ENCODE results near the gene MYLK4. TPM values are rescaled to one million over a fixed set of nuclear protein-coding genes. Genes with fewer than 3 reads are reported as not detected.

Gene MYLK4
- total and polyA plus RNA-seq, 2 donors (not counting 3 experiments of a cell fraction or from before 2014, with no cell fraction given): 0.41 to 0.62 TPM

DNA sequence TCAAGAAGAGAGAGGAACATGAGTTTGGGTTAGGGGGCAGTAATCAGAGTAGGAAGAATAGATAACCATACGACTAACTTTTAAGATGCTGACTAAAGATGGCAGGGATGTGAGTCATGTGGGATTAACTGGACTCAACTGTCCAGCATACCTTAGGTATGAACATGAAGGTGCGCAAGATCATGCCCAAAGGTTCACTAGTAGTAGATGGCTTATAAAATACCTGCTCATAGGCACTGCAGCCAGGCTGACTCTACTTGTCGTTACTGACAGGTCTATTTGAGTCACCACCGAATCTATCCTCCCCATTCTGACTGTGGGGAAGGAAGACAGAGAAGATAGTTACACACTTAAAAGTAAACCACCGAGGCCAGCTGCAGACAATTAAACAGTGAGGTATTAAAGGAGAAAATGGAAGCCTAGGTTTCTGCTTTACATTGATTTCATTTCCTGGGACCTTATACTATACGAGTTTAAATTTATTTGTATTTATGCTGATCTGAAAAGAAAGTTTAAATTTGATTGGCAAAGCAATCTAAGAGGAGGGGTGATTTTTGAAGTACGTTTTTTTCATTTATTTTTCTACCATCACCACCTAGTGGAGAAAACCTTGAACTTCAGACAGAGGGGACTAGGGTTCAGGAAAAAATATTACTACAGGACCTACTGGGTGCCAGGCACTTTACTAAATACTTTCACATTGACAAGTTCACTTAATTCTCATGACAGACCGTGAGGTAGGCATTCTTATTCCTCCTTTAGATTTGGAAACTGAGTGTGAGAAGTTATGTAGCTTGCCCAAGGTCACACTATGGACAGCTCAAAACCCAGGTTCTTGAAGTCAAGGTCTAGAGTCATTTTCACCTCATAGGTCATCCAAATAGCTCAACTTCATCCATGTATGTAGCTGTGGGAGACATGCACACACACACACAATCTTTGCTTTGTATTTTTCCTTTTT is 10.4 kb upstream of the MYLK4 start:
- no peak overlapping the region for H2AFZ ChIP-seq (ENCODE audit: low read depth, low read length)
- dilution Hi-C loops (cut with MboI; ENCODE audit: extremely low pct_ligation_motif_present, low sequenced_read_pairs): no loop called here
- H3K79me2 ChIP-seq (ENCODE audit: control insufficient read depth, insufficient read depth, low read length): peaks cover 4% of the 10 kb centered on the region
- no peak overlapping the region for H3K4me3 ChIP-seq (replicated peaks in 1 of 3; ENCODE audit: insufficient read depth in 1 of 3, low read depth in 1 of 3, low read length in 3 of 3)
- no peak overlapping the region for H3K27ac ChIP-seq (ENCODE audit: insufficient read depth, low read depth, low read length)
- peaks cover 6% of the 10 kb centered on the region for H3K4me1 ChIP-seq (ENCODE audit: control insufficient read depth, extremely low read depth, insufficient read depth, low read length)
- CTCF ChIA-PET: interaction anchor here (1.0 to 6.8 kb wide), 11 partner anchors 9 to 1166 kb away, joined by 3 to 62 read pairs (median 4); partner anchors contain the start of gene MYLK4
- intact Hi-C loops (cut with micrococcal nuclease): no loop called here
- no peaks in the 10 kb centered on the region for H4K20me1 ChIP-seq (replicated peaks; ENCODE audit: control insufficient read depth, extremely low read depth, insufficient read depth, low read length)
- H3K9me3 ChIP-seq (replicated peaks; ENCODE audit: control insufficient read depth, insufficient read depth, low read length): no peaks in the 10 kb centered on the region
- DNase-seq (ENCODE audit: low read depth, low spot score) (peak; percentile 26), FAIRE-seq (no peak)
- TF ChIP-seq JUN (IDR thresholded peaks at IDR 0.05; ENCODE audit: borderline replicate concordance, insufficient read depth, insufficient read length, low read depth) (no peak), FOS (IDR thresholded peaks at IDR 0.05; ENCODE audit: borderline replicate concordance, insufficient read depth, low read length) (no peak), GATA2 (IDR thresholded peaks at IDR 0.05; ENCODE audit: insufficient read depth, insufficient read length, low read depth, low read length) (no peak), CTCF (IDR thresholded peaks at IDR 0.05; ENCODE audit: extremely low read depth in 1 of 2, insufficient read depth in 1 of 2, low read depth in 1 of 2, low read length in 2 of 2) (peak; percentile 15 to 27)
- H3K27me3 ChIP-seq (ENCODE audit: control insufficient read depth in 2 of 2, insufficient read depth in 2 of 2, low read length in 2 of 2): no peaks in the 10 kb centered on the region
- POLR2A ChIA-PET: no interaction called here
- no peaks in the 10 kb centered on the region for H3K36me3 ChIP-seq (ENCODE audit: control insufficient read depth in 2 of 2, extremely low read depth in 1 of 2, insufficient read depth in 2 of 2, low read length in 2 of 2)
- no peaks in the 10 kb centered on the region for H3K9me1 ChIP-seq (replicated peaks; ENCODE audit: control insufficient read depth, extremely low read depth, insufficient read depth, low read length)
- no peak overlapping the region for H3K4me2 ChIP-seq (ENCODE audit: insufficient read depth, low read length)
- no TSS peak for BruUV-seq (replicated peaks)
- H3K9ac ChIP-seq (replicated peaks; ENCODE audit: extremely low read depth, insufficient read depth, low read length): no peak overlapping the region
